ENCODE results near the gene ACSF2.

The ACSF2 gene

DNA sequence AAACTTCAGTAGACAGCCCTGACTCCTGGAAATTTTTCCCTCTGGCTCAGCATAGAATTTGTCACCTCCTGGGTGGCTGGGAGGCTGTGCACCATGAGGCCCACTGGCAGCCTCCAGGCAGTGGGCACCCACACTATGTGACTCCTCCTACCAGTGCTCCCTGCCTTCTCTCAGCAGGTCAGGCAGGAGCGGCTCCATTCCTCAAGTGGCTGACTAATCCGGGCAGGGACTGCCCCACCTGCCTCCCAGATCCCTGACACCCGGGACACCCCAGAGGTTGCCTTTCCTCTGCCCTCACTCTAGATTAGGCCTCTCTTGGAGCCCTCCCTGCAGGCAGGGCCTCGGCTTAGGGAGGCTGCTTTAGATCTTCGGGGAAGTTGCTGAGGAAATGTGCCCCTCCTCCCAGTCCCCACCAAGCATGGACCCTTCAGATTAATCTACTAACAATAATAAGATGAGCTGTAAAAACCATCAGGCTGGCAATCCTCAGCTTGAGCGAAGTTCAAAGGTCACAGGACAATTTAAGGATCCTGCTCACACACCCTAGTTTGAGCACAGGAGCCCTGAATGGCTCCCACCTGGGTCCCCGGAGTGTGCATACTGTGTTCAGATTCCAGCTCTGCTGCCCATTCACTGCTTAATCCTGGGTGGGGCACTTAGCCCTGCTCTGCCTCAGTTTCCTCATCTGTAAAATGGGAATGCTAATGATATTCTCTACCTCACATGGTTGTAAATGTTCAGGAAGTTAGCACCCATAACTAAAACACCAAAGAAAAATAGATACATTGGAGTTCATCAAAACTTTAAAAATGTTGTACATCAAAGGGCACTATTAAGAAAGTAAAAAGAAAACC lies 72.2 kb downstream of the ACSF2 start:
- Mint-ChIP-seq H3K9me3 (no peaks in the 10 kb centered on the region), H3K4me1 (peaks cover 7% of the 10 kb centered on the region), H3K27ac (no peak overlapping the region), H3K4me3 (no peak overlapping the region), H3K27me3 (ENCODE audit: low read depth) (peaks cover 11% of the 10 kb centered on the region), H3K36me3 (ENCODE audit: low read depth) (no peaks in the 10 kb centered on the region)
- TF ChIP-seq, protein P1, sequence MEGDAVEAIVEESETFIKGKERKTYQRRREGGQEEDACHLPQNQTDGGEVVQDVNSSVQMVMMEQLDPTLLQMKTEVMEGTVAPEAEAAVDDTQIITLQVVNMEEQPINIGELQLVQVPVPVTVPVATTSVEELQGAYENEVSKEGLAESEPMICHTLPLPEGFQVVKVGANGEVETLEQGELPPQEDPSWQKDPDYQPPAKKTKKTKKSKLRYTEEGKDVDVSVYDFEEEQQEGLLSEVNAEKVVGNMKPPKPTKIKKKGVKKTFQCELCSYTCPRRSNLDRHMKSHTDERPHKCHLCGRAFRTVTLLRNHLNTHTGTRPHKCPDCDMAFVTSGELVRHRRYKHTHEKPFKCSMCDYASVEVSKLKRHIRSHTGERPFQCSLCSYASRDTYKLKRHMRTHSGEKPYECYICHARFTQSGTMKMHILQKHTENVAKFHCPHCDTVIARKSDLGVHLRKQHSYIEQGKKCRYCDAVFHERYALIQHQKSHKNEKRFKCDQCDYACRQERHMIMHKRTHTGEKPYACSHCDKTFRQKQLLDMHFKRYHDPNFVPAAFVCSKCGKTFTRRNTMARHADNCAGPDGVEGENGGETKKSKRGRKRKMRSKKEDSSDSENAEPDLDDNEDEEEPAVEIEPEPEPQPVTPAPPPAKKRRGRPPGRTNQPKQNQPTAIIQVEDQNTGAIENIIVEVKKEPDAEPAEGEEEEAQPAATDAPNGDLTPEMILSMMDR (IDR thresholded peaks at IDR 0.05; ENCODE audit: unreplicated experiment in 3 of 3) = no peak

- no peaks in the 10 kb centered on the region for H3K9me3 Mint-ChIP-seq
- TF ChIP-seq, protein P1 (IDR thresholded peaks at IDR 0.05; ENCODE audit: unreplicated experiment in 3 of 3) = no peak
- peaks cover 17% of the 10 kb centered on the region for H3K27me3 Mint-ChIP-seq (ENCODE audit: low read depth)
- no peak overlapping the region for H3K4me3 Mint-ChIP-seq
- H3K4me1 Mint-ChIP-seq = peaks cover 12% of the 10 kb centered on the region
- H3K27ac Mint-ChIP-seq = no peak overlapping the region
- no peaks in the 10 kb centered on the region for H3K36me3 Mint-ChIP-seq (ENCODE audit: low read depth)
Measured at GRCh38 chr17:50499270-50499669, 73.3 kb downstream of the ACSF2 start.

DNA sequence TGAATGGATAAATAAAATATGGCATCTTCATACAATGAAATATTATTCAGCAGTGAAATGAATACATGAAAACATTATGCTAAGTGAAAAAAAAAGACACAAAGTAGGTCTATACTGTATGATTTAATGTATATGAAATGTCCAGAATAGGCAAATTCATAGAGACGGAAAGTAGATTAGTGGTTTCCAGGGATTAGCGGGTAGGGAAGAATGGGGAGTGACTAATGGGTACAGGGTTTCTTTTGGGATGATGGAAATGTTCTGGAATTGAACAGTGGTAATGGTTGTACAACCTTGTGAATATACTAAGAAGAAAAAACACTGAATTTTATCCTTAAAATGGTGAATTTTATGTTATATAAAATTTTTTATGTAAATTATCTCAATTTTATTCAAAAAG lies 73.7 kb downstream of the ACSF2 start:
- Mint-ChIP-seq H3K9me3 (no peaks in the 10 kb centered on the region), H3K27ac (no peak overlapping the region), H3K4me1 (peaks cover 12% of the 10 kb centered on the region), H3K36me3 (ENCODE audit: low read depth) (no peaks in the 10 kb centered on the region), H3K27me3 (ENCODE audit: low read depth) (peaks cover 17% of the 10 kb centered on the region), H3K4me3 (no peak overlapping the region)
- TF ChIP-seq, protein P1 (IDR thresholded peaks at IDR 0.05; ENCODE audit: unreplicated experiment in 3 of 3) = no peak

- TF ChIP-seq, protein P1 (IDR thresholded peaks at IDR 0.05; ENCODE audit: unreplicated experiment in 3 of 3) = peak; percentile 36 to 55 (median 43)
- Mint-ChIP-seq H3K36me3 (ENCODE audit: low read depth) (no peaks in the 10 kb centered on the region), H3K27me3 (ENCODE audit: low read depth) (peaks cover 12% of the 10 kb centered on the region), H3K4me3 (no peak overlapping the region), H3K9me3 (no peaks in the 10 kb centered on the region), H3K27ac (no peak overlapping the region), H3K4me1 (peaks cover 12% of the 10 kb centered on the region)
Measured at GRCh38 chr17:50501054-50501453, 75.0 kb downstream of the ACSF2 start.

DNA sequence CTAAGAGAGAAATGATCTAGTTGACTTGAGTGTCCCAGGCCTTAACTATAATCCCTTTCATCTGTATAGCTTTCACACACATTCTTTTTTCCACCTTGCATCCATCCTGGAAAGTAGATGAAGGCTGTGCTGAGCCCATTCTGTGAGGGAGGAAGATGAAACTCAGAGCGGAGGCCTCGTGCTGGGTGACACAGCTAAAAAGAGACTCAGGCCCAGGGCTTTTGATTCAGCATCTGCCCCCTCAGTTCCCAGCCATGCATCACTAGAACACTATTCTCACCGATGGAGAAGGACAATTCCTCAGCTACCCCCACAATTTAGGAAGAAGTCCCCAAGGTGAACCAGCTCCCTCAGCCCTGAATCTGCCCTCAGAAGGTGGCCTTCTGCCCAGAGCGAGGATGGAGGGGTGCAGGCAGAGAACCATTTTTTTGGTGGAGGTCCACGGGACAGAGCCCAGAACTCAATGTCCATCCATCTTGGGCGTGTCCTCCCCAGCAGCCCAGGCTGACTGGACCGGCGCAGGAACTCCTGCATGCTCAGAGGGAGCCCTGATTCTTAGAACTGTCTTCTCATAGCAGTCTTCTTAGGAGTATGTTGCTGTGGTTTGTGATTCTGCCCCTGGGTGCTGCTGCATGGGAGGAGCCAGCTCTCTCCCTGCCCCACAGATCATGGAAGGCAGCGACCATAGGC lies 76.4 kb downstream of the ACSF2 start:
- H3K4me1 Mint-ChIP-seq = peaks cover 13% of the 10 kb centered on the region
- peak overlapping the region; percentile 30 to 79 (median 31) for H3K27ac Mint-ChIP-seq
- H3K9me3 Mint-ChIP-seq = no peaks in the 10 kb centered on the region
- H3K36me3 Mint-ChIP-seq (ENCODE audit: low read depth) = no peaks in the 10 kb centered on the region
- TF ChIP-seq, protein P1 (IDR thresholded peaks at IDR 0.05; ENCODE audit: unreplicated experiment in 3 of 3) = no peak
- peaks cover 9% of the 10 kb centered on the region for H3K27me3 Mint-ChIP-seq (ENCODE audit: low read depth)
- H3K4me3 Mint-ChIP-seq = no peak overlapping the region
